ENCODE data around the gene NENF.

The NENF gene

DNA sequence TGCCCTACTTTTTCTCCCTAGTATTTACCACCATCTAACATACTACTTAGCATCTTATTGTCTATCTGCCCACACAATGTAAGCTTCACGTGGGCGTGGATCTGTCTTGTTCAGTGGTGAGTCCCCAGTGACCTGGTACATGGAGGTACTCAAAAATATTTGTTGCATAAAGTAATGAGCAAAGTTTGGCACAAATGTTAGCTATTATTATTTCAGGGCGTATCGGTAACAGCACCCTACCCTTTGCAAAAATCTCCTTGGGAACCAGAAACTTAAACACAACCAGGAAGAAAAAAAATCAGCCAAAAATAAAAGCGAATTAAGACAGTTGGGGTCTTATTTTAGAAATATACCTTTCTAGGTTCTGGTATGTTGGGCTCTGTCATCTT, 454 bp upstream of the NENF start:
- DNase-seq, result no peak

DNA sequence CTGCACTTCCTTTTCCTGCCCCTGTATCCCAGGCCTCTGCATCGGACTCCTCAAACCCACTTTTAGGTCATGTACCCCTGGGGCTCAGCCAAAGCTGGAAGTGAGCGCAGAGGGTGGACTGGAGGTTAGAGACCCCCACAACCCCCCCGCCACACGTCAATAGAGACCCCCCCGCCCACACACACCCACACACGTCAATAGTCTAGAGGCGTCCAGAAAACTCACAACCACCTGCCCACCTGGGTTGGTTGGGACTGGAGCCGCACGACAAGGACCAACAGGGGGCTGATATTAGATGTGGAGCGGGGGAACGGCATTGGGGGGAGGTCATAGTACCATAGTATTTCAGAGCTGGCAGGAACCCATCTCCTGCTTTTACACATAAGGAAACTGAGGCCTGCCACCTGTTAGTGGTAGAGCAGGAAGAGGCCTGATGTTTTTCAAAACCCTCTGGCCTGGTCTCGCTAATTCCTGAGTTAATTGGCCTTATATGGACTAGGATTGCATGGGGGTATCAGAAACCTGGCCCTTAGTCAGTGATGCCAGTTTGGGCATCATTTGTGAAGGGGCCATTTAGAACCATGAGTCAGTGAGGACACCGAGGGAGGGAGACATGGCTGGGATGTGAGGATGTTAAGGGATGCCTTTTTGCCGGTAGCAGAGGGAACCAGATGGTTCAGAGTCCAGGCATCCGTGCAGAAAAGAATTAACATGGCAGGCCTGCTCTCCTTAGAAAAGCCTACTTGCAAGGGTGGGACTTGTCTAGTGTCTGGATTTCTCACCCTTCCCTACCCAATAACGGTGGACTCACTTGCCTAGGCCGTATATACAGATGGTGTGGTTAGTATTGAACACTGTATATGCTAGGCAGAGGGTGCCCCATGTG, 1.1 kb downstream of the NENF start:
- no peak for DNase-seq

GRCh38 chr1:212434992-212435391, 2.3 kb downstream of the NENF start:
- no peak for DNase-seq

GRCh38 chr1:212437179-212437798, 4.6 kb downstream of the NENF start:
- no peak for DNase-seq

DNA sequence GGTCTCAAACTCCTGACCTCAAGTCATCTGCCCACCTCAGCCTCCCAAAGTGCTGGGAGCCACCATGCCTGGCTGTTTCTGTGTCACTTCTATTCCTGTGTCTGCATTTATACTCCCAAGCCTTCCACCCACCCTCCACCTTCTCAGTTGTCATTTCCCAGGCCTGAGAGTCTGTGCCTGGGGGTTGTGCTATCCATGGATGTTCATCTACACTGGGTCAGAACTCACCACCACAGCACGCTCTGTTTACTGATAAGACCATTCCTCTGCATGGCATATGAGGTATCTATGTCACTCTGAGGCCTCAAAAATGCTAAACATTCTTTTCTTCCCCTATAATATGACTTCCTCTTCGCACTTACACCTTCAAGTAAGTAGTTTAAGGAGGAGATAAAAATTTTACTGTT, 6.1 kb downstream of the NENF start:
- DNase-seq, result no peak

GRCh38 chr1:212440419-212440818, 7.7 kb downstream of the NENF start:
- no peak for DNase-seq

DNA sequence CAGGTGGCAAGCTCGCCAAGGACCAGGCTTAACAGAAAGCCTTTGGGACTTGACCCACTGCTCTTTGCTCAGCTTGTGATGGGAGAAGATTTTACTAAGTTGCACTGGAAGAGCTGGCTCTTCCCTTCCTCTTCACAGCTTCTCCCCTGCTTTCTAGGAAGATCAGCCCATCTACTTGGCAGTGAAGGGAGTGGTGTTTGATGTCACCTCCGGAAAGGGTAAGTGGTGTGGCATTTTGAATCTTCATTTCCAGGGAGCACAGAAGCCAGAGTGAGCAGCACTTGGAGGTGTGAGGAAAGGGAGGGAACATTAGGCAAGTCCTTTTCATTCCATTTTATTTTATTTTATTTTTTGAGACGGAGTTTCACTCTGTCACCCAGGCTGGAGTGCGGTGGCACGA, 9.7 kb downstream of the NENF start:
- DNase-seq, result no peak

- DNase-seq, result no peak
Measured at GRCh38 chr1:212446333-212446732, 13.6 kb downstream of the NENF start.

DNA sequence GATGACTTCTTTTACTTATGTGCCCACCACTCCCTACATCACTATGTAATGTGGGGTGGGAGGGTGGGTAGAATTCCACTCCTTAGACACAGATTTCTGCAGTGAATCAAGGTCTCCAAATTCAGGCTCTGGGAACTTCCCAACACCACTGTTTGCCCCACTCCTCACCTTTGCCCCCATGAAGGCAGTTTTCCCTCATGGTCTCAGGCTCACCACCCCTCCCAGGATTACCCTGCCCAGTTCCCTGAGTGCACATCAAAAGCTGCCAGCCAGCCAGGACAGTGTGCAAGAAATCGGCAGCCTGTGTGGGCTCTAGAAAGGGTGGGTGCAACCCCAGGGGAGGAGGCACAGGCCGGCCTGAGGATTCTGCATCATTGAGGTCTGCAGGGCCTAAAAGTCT, 14.8 kb downstream of the NENF start:
- no peak for DNase-seq

DNA sequence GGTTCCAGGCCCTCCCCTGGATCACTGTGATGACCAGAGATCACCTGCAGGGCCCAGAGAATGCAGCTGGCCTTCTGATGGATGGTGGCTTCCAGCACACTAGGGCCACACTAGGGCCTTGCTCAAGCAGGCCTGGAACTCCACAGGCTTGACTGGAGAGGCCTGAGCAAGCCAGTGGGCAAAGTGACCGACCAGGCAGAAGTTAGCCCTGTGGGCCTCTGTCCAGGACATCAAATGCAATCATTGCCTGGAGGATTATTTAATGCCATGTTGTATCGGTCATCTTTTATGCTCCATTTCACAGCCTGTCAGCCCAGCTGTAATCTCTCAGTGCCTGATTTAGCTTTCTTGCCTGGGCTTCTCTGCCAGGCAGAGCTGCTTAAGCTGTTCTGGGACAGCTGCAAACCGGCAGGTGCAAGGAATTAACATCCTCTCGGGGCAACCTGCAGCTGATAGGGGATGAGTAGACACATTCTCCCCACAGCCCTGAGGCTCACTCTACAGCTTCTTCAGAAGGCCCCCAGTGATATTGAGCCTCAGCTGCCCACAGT, 17.7 kb downstream of the NENF start:
- DNase-seq, result no peak

DNA sequence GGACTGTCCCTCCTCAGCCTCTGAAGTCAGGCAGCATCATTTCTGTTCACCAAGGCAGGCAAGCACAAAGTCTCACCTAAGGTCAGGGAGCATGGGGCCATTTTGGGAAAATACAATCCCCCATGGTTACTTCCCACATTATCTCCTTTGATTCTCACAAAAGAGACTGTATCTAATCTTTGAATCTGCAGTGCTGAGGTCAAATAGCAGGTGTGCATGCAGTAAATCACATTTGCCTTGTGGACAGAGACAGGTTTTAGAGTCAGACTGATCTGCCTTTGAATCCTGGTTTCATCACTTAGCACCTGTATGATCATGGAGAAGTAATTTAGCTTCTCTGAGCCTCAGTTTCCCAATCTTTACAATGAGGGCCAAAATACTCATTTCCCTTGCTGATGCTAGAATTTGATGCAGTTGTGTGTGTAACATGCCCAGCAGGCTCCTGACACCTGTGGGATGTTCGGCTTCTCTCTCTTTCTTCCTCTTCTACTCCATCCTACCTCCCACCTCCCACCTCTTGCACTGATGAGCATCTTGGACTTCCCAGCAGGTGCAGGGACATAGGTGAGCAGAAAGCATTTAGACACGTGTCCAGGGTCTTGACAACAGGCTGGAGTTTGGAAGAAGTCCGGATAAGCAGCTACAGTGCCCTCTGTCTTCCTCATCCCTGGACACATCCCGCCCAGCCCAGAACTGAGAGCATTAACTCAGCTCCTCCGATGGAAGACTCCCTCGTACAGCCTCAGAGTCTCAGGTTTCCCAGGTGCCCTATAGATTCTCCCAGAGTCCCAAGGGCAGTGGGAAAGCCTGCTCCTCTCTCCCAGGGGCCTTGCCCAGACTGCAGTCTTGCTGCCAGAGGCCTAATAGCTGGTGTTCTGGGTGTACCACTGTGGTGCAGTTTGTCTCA, 18.9 kb downstream of the NENF start:
- no peak for DNase-seq

GRCh38 chr1:212452323-212453155, 19.8 kb downstream of the NENF start:
- no peak for DNase-seq

- DNase-seq, result no peak
Measured at GRCh38 chr1:212453156-212453857, 20.6 kb downstream of the NENF start.

GRCh38 chr1:212454741-212455140, 22.0 kb downstream of the NENF start:
- no peak for DNase-seq

- no peak for DNase-seq
Measured at GRCh38 chr1:212455401-212455800, 22.7 kb downstream of the NENF start.

DNA sequence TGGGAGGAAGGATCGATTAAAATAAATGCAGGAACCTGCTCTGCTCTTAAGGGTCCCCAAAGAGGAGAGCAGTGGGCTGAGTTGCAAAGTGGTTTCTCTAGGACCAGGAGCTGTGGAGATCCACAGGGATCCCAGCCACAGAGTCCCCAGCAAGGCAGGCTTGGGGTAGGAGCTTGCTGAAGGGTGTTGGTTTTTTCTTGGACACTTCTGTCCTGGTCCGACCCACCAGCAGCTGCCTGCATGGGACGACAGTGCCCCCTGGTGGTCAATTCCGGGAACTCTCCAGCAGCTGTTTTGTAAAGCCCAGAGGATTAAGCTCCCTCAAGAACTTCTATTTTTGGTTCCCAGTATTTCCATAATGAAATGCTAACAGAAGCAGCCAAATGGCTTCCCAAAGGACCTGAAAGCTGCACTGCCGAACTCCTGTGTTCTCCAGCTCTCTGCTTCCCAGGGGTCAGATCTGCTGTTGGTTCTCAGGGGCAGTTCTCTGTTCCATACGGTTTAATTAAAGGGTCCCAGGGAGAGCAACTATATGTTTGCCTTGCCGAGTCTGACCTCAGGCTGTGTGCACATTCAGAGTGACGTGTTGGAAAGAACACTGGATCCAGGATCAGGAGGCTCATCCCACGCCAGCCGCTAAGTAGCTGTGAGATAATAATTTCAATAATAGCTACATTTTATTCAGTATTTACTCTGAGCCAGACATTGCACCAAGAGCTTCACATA, 23.2 kb downstream of the NENF start:
- DNase-seq, result peak; percentile 90 to 91

DNA sequence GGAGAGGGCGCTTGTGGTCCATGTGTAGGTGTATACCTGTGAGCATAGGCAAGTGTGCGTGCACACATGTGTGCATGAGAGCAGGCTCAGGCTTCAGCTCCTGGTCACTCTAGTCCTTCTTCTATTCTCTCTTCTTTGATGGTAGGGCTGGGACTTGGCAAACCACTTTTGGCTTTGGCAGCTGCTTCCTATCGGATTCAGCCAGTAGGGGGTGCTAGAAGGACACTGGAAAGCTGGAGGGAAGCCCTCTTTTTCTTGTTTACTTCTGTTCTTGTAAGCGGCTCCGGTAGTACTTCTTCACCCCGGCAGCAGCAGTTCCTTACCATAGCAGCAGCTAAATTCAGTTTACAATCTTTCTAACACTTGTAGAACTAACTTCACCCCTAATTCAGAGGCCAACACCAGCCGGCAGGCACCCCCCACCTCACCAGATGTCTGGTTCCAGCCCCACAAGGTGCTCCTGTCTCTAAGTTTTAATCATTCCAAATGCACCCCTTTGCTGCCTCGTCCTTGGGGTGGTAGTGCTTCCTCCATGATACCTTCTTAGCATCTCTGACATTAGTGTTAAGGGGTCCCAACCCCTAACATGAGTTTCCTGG, 25.1 kb downstream of the NENF start:
- peak; percentile 74 to 76 for DNase-seq

- DNase-seq, result no peak
Measured at GRCh38 chr1:212458817-212459216, 26.1 kb downstream of the NENF start.

GRCh38 chr1:212459656-212460055, 26.9 kb downstream of the NENF start:
- DNase-seq, result no peak

- DNase-seq, result no peak
Measured at GRCh38 chr1:212460376-212460775, 27.7 kb downstream of the NENF start.
